ENCODE measurements around the gene MIER3.

MIER3 gene

GRCh38 chr5:56914678-56915077 is 37.2 kb downstream of the MIER3 start:
- H3K9me3 ChIP-seq (replicated peaks in 1 of 11) = no peaks in the 10 kb centered on the region
- no peak overlapping the region for H3K27ac ChIP-seq
- H3K4me2 ChIP-seq = no peak overlapping the region
- peaks cover 0 to 10% (median 0%) of the 10 kb centered on the region in 11 experiments; a peak in 3 of 22 replicates for H4K20me1 ChIP-seq
- no peak overlapping the region for H3K9ac ChIP-seq
- H3K4me3 ChIP-seq = no peak overlapping the region
- H3K27me3 ChIP-seq = no peaks in the 10 kb centered on the region
- no peak for TF ChIP-seq Cebpa-rat (IDR thresholded peaks at IDR 0.05)
- peaks cover 19 to 49% (median 21%) of the 10 kb centered on the region in 11 experiments; a peak in 20 of 22 replicates for H3K36me3 ChIP-seq
- H3K4me1 ChIP-seq = peaks cover 6 to 12% (median 11%) of the 10 kb centered on the region in 10 experiments

- no peak overlapping the region for H3K4me2 ChIP-seq
- H3K9ac ChIP-seq = no peak overlapping the region
- H3K36me3 ChIP-seq = peaks cover 15 to 43% (median 21%) of the 10 kb centered on the region in 11 experiments; a peak in 19 of 22 replicates
- no peak overlapping the region for H3K27ac ChIP-seq
- H3K4me1 ChIP-seq = peaks cover 9 to 16% (median 12%) of the 10 kb centered on the region in 10 experiments
- no peak for TF ChIP-seq Cebpa-rat (IDR thresholded peaks at IDR 0.05)
- peaks cover 0 to 6% (median 5%) of the 10 kb centered on the region in 11 experiments; a peak in 14 of 22 replicates for H3K27me3 ChIP-seq
- no peak overlapping the region for H3K4me3 ChIP-seq
- H4K20me1 ChIP-seq = peaks cover 0 to 10% (median 0%) of the 10 kb centered on the region in 11 experiments; a peak in 3 of 22 replicates
- H3K9me3 ChIP-seq (replicated peaks in 1 of 11) = no peaks in the 10 kb centered on the region
These were observed 38.2 kb downstream of the MIER3 start for GRCh38 chr5:56913766-56914165.

GRCh38 chr5:56910210-56910965 is 41.5 kb downstream of the MIER3 start:
- no peaks in the 10 kb centered on the region for H4K20me1 ChIP-seq
- peak overlapping the region; percentile 73 to 96 (median 88) for H3K4me2 ChIP-seq
- TF ChIP-seq Cebpa-rat (IDR thresholded peaks at IDR 0.05) = no peak
- H3K4me3 ChIP-seq = peak overlapping the region; percentile 58 to 78 (median 72)
- peak overlapping the region; percentile 77 to 96 (median 91) for H3K27ac ChIP-seq
- peaks cover 4 to 30% (median 24%) of the 10 kb centered on the region in 11 experiments; a peak in 17 of 22 replicates for H3K27me3 ChIP-seq
- H3K36me3 ChIP-seq = peaks cover 3 to 22% (median 9%) of the 10 kb centered on the region in 11 experiments; a peak in 16 of 22 replicates
- peak overlapping the region; percentile 83 to 96 (median 91) for H3K9ac ChIP-seq
- peaks cover 0 to 11% (median 3%) of the 10 kb centered on the region in 11 experiments; a peak in 5 of 22 replicates for H3K9me3 ChIP-seq (replicated peaks in 1 of 11)
- H3K4me1 ChIP-seq = peaks cover 10 to 27% (median 24%) of the 10 kb centered on the region in 10 experiments

- no peak for TF ChIP-seq Cebpa-rat (IDR thresholded peaks at IDR 0.05)
These were observed 42.4 kb downstream of the MIER3 start, which contains the start of gene SETD9 for GRCh38 chr5:56909294-56910209. Gene SETD9, plus strand, starts transcription at chr5:56909596. Its CDS starts 50 bp downstream, at chr5:56909646.

GRCh38 chr5:56908942-56909293 is 43.0 kb downstream of the MIER3 start:
- peak overlapping the region; percentile 77 to 96 (median 91) for H3K27ac ChIP-seq
- H3K4me3 ChIP-seq = peak overlapping the region; percentile 58 to 78 (median 72)
- H3K36me3 ChIP-seq = peaks cover 0 to 13% (median 9%) of the 10 kb centered on the region in 11 experiments; a peak in 15 of 22 replicates
- peak overlapping the region; percentile 86 to 98 (median 90) for H3K4me2 ChIP-seq
- H3K9me3 ChIP-seq (replicated peaks in 1 of 11) = peaks cover 0 to 14% (median 3%) of the 10 kb centered on the region in 11 experiments; a peak in 8 of 22 replicates
- peaks cover 4 to 30% (median 24%) of the 10 kb centered on the region in 11 experiments; a peak in 17 of 22 replicates for H3K27me3 ChIP-seq
- peak overlapping the region; percentile 83 to 96 (median 91) for H3K9ac ChIP-seq
- H4K20me1 ChIP-seq = no peaks in the 10 kb centered on the region
- no peak for TF ChIP-seq Cebpa-rat (IDR thresholded peaks at IDR 0.05)
- peaks cover 10 to 27% (median 24%) of the 10 kb centered on the region in 10 experiments for H3K4me1 ChIP-seq

More at GRCh38 chr5:56909294-56910209, 42.4 kb downstream of the MIER3 start, which contains the start of gene SETD9:
- H3K9ac ChIP-seq = peak within 1 kb of the TSS; percentile 83 to 96 (median 91)
- peaks cover 4 to 30% (median 24%) of the 10 kb centered on the region in 11 experiments; a peak in 17 of 22 replicates for H3K27me3 ChIP-seq
- peaks cover 10 to 27% (median 24%) of the 10 kb centered on the region in 10 experiments for H3K4me1 ChIP-seq
- H3K4me3 ChIP-seq = peak within 1 kb of the TSS; percentile 58 to 78 (median 72)
- H3K4me2 ChIP-seq = peak within 1 kb of the TSS; percentile 86 to 98 (median 92)
- H3K9me3 ChIP-seq (replicated peaks in 1 of 11) = peaks cover 0 to 11% (median 3%) of the 10 kb centered on the region in 11 experiments; a peak in 7 of 22 replicates
- H3K27ac ChIP-seq = peak within 1 kb of the TSS; percentile 77 to 96 (median 91)
- H4K20me1 ChIP-seq = no peaks in the 10 kb centered on the region
- peaks cover 0 to 16% (median 9%) of the 10 kb centered on the region in 11 experiments; a peak in 15 of 22 replicates for H3K36me3 ChIP-seq

- H3K9ac ChIP-seq = peak overlapping the region in 9 of 11 experiments; percentile 4 to 49 (median 36); a peak in 11 of 22 replicates
- no peaks in the 10 kb centered on the region for H3K27me3 ChIP-seq
- TF ChIP-seq Cebpa-rat (IDR thresholded peaks at IDR 0.05) = no peak
- peak overlapping the region in 7 of 11 experiments; percentile 12 to 49 (median 32); a peak in 8 of 22 replicates for H3K27ac ChIP-seq
- peaks cover 10 to 15% (median 12%) of the 10 kb centered on the region in 11 experiments; a peak in 21 of 22 replicates for H3K36me3 ChIP-seq
- H3K9me3 ChIP-seq (replicated peaks in 1 of 11) = peaks cover 0 to 11% (median 0%) of the 10 kb centered on the region in 11 experiments; a peak in 6 of 22 replicates
- peak overlapping the region in 5 of 10 experiments; percentile 8 to 53 (median 39); a peak in 6 of 20 replicates for H3K4me3 ChIP-seq
- H3K4me2 ChIP-seq = peak overlapping the region; percentile 59 to 94 (median 76)
- H3K4me1 ChIP-seq = peaks cover 17 to 28% (median 19%) of the 10 kb centered on the region in 10 experiments
- peaks cover 0 to 12% (median 0%) of the 10 kb centered on the region in 11 experiments; a peak in 5 of 22 replicates for H4K20me1 ChIP-seq
These were observed 50.9 kb downstream of the MIER3 start for GRCh38 chr5:56900858-56901578.

- H3K36me3 ChIP-seq = peaks cover 13 to 22% (median 17%) of the 10 kb centered on the region in 11 experiments; a peak in 21 of 22 replicates
- peaks cover 0 to 11% (median 0%) of the 10 kb centered on the region in 11 experiments; a peak in 5 of 22 replicates for H3K9me3 ChIP-seq (replicated peaks in 1 of 11)
- H3K9ac ChIP-seq = peak overlapping the region in 10 of 11 experiments; percentile 4 to 49 (median 33); a peak in 12 of 22 replicates
- H3K4me3 ChIP-seq = peak overlapping the region in 5 of 10 experiments; percentile 8 to 53 (median 39); a peak in 6 of 20 replicates
- H4K20me1 ChIP-seq = peaks cover 0 to 18% (median 0%) of the 10 kb centered on the region in 11 experiments; a peak in 5 of 22 replicates
- TF ChIP-seq Cebpa-rat (IDR thresholded peaks at IDR 0.05) = no peak
- H3K4me2 ChIP-seq = peak overlapping the region; percentile 59 to 94 (median 76)
- peak overlapping the region in 8 of 11 experiments; percentile 6 to 49 (median 30); a peak in 12 of 22 replicates for H3K27ac ChIP-seq
- no peaks in the 10 kb centered on the region for H3K27me3 ChIP-seq
- peaks cover 17 to 28% (median 19%) of the 10 kb centered on the region in 10 experiments for H3K4me1 ChIP-seq
These were observed 51.5 kb downstream of the MIER3 start for GRCh38 chr5:56900395-56900794.
